Neural progenitor cell (in vitro differentiated cells): Measurements from ENCODE around the gene RAB18.

Experiments
- EZH2 ChIP-seq: fragments of 200-600 bp; sonication (generic); IDR thresholded peaks from 2 replicates; pipeline ENCODE4 v1.6.1; 2017; ENCODE audit warnings: antibody characterized with exemption, mild to moderate bottlenecking, moderate library complexity
- EZH2phosphoT487 ChIP-seq: fragments of 200-600 bp; sonication (generic); IDR thresholded peaks from 2 replicates; pipeline ENCODE4 v1.6.1; 2017; ENCODE audit warnings: antibody characterized with exemption
- TF ChIP-seq, protein P1 (sequence below): fragments of 200-600 bp; sonication (generic); IDR thresholded peaks from 2 replicates; pipeline ENCODE4 v1.5.1; 2017; ENCODE audit warnings: antibody characterized with exemption, mild to moderate bottlenecking

DNA sequence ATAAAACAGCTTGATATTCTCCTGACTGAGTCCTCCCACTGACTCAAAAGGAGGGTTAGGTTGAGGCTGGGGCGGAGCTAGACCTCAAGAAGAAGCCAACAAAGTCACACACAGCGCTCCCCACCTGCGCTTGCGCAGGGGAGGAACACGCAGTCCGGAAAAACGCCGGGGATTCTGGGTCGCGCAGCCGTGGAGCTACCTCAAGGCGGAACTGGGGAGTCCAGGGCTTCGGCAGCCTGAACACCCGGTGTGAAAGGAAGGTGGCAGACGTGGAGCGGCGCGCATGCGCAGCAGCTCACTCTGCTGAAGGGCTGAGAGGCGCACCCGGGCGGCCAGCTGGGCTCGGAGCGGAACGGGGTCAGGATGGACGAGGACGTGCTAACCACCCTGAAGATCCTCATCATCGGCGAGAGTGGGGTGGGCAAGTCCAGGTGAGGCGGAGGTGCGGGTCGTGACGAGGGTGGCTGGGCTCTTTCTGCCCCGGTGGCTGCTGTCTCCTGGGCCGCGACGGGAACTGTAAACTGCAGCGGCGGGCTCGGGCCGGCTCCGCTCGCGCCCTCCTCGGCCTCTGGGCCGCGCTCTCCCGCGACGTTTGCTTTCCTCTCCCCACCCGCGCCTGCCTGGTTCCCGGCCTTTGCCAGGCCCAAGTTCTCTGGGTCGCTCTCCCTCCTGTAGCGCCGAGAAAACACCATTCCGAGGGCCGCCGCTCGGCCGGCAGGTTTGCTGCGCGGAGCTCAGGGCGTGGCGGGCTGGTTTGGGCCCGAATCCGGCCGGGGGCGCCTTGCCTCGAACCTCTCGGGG is at the start of gene RAB18:
- TF ChIP-seq, protein P1, sequence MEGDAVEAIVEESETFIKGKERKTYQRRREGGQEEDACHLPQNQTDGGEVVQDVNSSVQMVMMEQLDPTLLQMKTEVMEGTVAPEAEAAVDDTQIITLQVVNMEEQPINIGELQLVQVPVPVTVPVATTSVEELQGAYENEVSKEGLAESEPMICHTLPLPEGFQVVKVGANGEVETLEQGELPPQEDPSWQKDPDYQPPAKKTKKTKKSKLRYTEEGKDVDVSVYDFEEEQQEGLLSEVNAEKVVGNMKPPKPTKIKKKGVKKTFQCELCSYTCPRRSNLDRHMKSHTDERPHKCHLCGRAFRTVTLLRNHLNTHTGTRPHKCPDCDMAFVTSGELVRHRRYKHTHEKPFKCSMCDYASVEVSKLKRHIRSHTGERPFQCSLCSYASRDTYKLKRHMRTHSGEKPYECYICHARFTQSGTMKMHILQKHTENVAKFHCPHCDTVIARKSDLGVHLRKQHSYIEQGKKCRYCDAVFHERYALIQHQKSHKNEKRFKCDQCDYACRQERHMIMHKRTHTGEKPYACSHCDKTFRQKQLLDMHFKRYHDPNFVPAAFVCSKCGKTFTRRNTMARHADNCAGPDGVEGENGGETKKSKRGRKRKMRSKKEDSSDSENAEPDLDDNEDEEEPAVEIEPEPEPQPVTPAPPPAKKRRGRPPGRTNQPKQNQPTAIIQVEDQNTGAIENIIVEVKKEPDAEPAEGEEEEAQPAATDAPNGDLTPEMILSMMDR = no peak
- no peak for TF ChIP-seq EZH2phosphoT487
- TF ChIP-seq EZH2 = peak; percentile 38
